Measurements from ENCODE around the gene PAFAH1B1.
"Not testable (repeated sequence)": the region's sequence is repeated elsewhere in the genome, so short reads cannot be mapped to it uniquely, and the experiment has no call there.

The PAFAH1B1 gene

GRCh38 chr17:2695961-2696760 lies 102.7 kb downstream of the PAFAH1B1 start:
- no peak overlapping the region for H2AFZ ChIP-seq (ENCODE audit: low read depth, low read length)
- H3K27me3 ChIP-seq (ENCODE audit: low read depth, low read length): no peaks in the 10 kb centered on the region
- TF ChIP-seq CTCF (IDR thresholded peaks at IDR 0.05; ENCODE audit: low read depth, low read length) (no peak), EZH2phosphoT487 (IDR thresholded peaks at IDR 0.05; ENCODE audit: low read depth) (no peak)
- H3K9ac ChIP-seq (ENCODE audit: low read length): no peak overlapping the region
- no peaks in the 10 kb centered on the region for H3K4me1 ChIP-seq (ENCODE audit: low read length)
- no peak overlapping the region for H3K27ac ChIP-seq (ENCODE audit: low read length)
- H3K4me2 ChIP-seq (ENCODE audit: low read length): no peak overlapping the region
- H4K20me1 ChIP-seq (ENCODE audit: insufficient read depth, low read length): no peaks in the 10 kb centered on the region
- H3K79me2 ChIP-seq (ENCODE audit: low read length): no peaks in the 10 kb centered on the region
- H3K9me3 ChIP-seq (ENCODE audit: insufficient read depth, low read length): no peaks in the 10 kb centered on the region
- no peak overlapping the region for H3K4me3 ChIP-seq (ENCODE audit: low read length)
- H3K36me3 ChIP-seq (replicated peaks; ENCODE audit: low read depth, low read length): peaks cover 13% of the 10 kb centered on the region

GRCh38 chr17:2697611-2698162 lies 104.2 kb downstream of the PAFAH1B1 start:
- H3K4me3 ChIP-seq (ENCODE audit: low read length): no peak overlapping the region
- no peak overlapping the region for H3K27ac ChIP-seq (ENCODE audit: low read length)
- H3K36me3 ChIP-seq (replicated peaks; ENCODE audit: low read depth, low read length): peaks cover 13% of the 10 kb centered on the region
- H3K27me3 ChIP-seq (ENCODE audit: low read depth, low read length): no peaks in the 10 kb centered on the region
- no peaks in the 10 kb centered on the region for H3K79me2 ChIP-seq (ENCODE audit: low read length)
- H3K9ac ChIP-seq (ENCODE audit: low read length): no peak overlapping the region
- H3K9me3 ChIP-seq (ENCODE audit: insufficient read depth, low read length): no peaks in the 10 kb centered on the region
- no peak overlapping the region for H3K4me2 ChIP-seq (ENCODE audit: low read length)
- TF ChIP-seq EZH2phosphoT487 (IDR thresholded peaks at IDR 0.05; ENCODE audit: low read depth) (no peak), CTCF (IDR thresholded peaks at IDR 0.05; ENCODE audit: low read depth, low read length) (no peak)
- H2AFZ ChIP-seq (ENCODE audit: low read depth, low read length): no peak overlapping the region
- H3K4me1 ChIP-seq (ENCODE audit: low read length): no peaks in the 10 kb centered on the region
- no peaks in the 10 kb centered on the region for H4K20me1 ChIP-seq (ENCODE audit: insufficient read depth, low read length)

GRCh38 chr17:2699216-2699805 lies 105.9 kb downstream of the PAFAH1B1 start:
- not testable (repeated sequence) for H3K9ac ChIP-seq (ENCODE audit: low read length); H2AFZ ChIP-seq (ENCODE audit: low read depth, low read length); H3K9me3 ChIP-seq (ENCODE audit: insufficient read depth, low read length); H3K4me3 ChIP-seq (ENCODE audit: low read length); H3K27me3 ChIP-seq (ENCODE audit: low read depth, low read length); H3K4me1 ChIP-seq (ENCODE audit: low read length); H3K27ac ChIP-seq (ENCODE audit: low read length); H4K20me1 ChIP-seq (ENCODE audit: insufficient read depth, low read length); H3K79me2 ChIP-seq (ENCODE audit: low read length); H3K4me2 ChIP-seq (ENCODE audit: low read length)
- peaks cover 13% of the 10 kb centered on the region for H3K36me3 ChIP-seq (replicated peaks; ENCODE audit: low read depth, low read length)

GRCh38 chr17:2700030-2700490 lies 106.6 kb downstream of the PAFAH1B1 start:
- Histone ChIP-seq H3K9me3 (ENCODE audit: insufficient read depth, low read length) (no peaks in the 10 kb centered on the region), H3K36me3 (replicated peaks; ENCODE audit: low read depth, low read length) (peaks cover 13% of the 10 kb centered on the region), H3K4me1 (ENCODE audit: low read length) (no peaks in the 10 kb centered on the region), H3K79me2 (ENCODE audit: low read length) (peaks cover 11% of the 10 kb centered on the region), H3K27ac (ENCODE audit: low read length) (no peak overlapping the region), H3K27me3 (ENCODE audit: low read depth, low read length) (no peaks in the 10 kb centered on the region), H4K20me1 (ENCODE audit: insufficient read depth, low read length) (peaks cover 6% of the 10 kb centered on the region; the same call in 1 of the 2 replicates), H3K4me3 (ENCODE audit: low read length) (no peak overlapping the region), H2AFZ (ENCODE audit: low read depth, low read length) (no peak overlapping the region), H3K4me2 (ENCODE audit: low read length) (no peak overlapping the region), H3K9ac (ENCODE audit: low read length) (no peak overlapping the region)
- TF ChIP-seq CTCF (IDR thresholded peaks at IDR 0.05; ENCODE audit: low read depth, low read length) (no peak), EZH2phosphoT487 (IDR thresholded peaks at IDR 0.05; ENCODE audit: low read depth) (no peak)

All from OCI-LY3 (cell line).